Right forelimb (tissue), 1 donor: ENCODE results near the gene PDPK1.
"Not testable (repeated sequence)": the region's sequence is repeated elsewhere in the genome, so short reads cannot be mapped to it uniquely, and the experiment has no call there.

Source experiments
- DNase-seq: peaks from one replicate; pipeline ENCODE4 v3.0.0-alpha.2; 2018

PDPK1 gene

GRCh38 chr16:2526135-2526534 lies 11.7 kb upstream of the PDPK1 start:
- no peak for DNase-seq

- DNase-seq = no peak
Measured at GRCh38 chr16:2527071-2527783, 10.6 kb upstream of the PDPK1 start.

DNA sequence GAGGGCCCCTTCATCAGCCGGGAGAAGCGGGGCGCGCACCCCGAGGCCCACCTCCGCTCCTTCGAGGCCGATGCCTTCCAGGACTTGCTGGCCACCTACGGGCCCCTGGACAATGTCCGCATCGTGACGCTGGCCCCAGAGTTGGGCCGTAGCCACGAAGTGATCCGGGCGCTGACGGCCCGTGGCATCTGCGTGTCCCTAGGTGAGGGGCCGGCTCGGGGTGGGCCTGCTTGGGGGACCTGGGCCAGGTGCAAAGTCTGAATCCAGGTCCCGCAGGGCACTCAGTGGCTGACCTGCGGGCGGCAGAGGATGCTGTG lies 10.1 kb upstream of the PDPK1 start:
- DNase-seq = no peak

GRCh38 chr16:2528161-2529060 lies 9.4 kb upstream of the PDPK1 start:
- no peak for DNase-seq

DNA sequence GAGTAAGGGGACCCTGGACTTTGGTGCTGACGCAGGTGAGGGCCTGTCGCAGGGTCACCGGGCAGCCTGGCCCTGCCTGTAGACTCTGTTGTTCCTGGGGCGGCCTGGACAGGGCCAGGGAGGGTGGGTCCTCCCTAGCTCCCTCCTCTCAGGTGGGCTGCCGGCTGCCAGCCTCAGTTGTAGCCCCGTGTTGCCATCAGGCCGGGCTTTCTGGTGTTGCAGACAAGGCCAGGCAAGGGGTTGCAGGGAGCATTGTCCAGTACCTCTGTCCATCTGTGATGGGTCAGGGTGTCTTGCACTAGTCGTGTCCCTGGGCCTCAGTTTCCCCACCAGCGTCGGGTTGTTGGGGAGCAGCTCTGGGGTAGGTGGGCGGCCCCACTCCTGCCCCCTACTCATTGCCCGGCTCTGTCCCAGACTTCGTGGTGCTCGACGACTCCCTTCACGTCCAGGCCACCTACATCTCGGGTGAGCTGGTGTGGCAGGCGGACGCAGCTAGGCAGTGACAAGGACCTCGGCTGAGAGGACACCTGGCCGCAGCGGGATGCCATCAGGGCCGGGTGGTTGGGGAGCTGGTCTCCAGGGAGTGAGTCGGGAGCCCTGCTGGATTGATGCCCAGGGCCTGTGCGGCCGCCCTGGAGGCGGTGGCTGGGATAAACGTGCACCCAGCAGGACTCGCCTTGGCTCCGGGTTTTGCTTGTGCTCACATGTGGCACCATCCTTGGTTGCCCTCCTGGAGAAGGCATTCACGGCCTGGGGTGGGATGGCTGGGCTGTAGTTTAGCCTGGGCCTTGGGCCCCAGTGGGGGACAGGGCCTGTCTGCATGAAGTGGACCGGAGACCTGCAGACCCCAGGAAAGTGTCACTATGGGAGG lies 8.5 kb upstream of the PDPK1 start:
- DNase-seq = peak; percentile 49

- DNase-seq = no peak
Measured at GRCh38 chr16:2529961-2530628, 7.7 kb upstream of the PDPK1 start.

DNA sequence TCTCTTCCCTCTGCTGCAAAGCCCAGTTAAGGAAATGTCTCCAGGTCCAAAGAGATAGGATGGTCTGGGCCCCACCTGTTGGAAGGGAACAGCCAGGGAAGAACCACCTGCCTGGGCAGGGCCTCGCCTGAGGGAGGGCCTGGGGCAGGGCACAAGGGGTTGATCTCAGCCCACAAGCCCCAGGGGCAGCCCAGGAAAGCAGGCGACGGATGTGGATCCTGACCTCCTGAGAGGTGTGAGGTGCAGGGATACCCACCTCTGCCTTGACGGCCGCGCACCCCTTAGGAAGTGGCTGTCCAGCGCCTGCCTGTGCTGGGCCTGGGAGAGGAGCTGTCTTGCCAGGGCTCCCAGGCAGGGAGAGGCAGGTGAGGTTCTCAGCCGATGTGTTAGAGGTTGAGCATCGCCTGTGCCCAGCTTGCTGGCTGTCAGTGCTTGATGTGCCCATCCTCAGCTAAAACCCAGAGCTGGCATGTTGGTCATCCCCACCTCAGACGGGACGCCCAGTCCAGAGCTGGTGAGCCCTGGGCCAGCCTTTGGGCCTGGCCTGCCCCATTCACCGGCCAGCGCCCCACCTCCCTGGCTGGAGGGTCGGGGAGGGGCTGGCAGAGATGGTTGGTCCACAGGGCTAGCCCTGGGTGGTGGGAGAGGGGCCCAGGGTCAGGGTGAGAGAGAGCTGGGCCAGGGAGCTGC lies 7.0 kb upstream of the PDPK1 start:
- no peak for DNase-seq

- DNase-seq = no peak
Measured at GRCh38 chr16:2531371-2531695, 6.5 kb upstream of the PDPK1 start, which contains the start of gene CEMP1. TSS of gene CEMP1 (minus strand) at chr16:2531408. CDS start at chr16:2531073, 335 bp downstream.

DNA sequence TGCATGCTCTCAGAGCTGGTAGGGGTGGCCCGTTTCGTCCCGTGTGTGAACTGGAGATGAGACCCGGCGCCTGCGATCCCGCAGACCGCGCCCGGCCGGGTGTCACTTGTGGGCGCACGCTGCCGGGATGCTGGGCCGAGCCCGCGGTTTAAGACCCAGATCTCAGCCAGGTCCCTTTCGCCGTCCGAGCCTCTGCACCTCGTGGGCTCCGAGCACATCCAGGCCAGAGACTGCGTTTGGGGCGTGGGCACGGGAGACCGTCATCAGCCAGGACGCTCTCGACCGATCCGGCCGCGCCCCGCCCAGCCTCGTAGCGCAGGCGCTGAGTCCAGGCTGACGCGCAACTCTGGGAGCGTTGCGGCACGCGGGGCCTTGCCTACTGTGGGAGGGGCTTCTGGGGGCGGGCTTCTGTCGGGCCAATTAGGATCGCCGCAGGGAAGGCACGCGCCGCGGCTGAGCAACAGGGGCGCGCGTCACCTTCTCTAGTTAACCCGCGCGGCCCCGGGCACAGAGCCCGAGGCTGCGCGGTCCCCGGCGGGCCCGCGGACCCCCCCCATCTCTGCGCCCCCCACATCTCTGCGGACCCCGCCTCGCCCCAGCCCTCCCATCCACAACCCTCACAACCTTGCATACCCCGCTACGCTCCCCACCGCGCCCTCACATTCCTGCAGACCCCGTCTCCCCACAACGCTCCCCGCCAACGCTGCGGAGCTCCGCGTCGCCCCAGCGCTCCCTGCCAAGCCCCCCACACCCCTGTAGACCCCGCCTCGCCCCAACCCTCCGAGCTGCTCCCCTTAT lies 5.9 kb upstream of the PDPK1 start:
- peak; percentile 97 for DNase-seq

GRCh38 chr16:2532494-2533141 lies 5.2 kb upstream of the PDPK1 start:
- DNase-seq = peak; percentile 79

- DNase-seq = not testable (repeated sequence)
Measured at GRCh38 chr16:2533142-2533755, 4.6 kb upstream of the PDPK1 start.

- DNase-seq = no peak
Measured at GRCh38 chr16:2533912-2534311, 3.9 kb upstream of the PDPK1 start.

- not testable (repeated sequence) for DNase-seq
Measured at GRCh38 chr16:2534335-2534734, 3.5 kb upstream of the PDPK1 start.

GRCh38 chr16:2535625-2536013 lies 2.2 kb upstream of the PDPK1 start:
- peak; percentile 49 for DNase-seq

DNA sequence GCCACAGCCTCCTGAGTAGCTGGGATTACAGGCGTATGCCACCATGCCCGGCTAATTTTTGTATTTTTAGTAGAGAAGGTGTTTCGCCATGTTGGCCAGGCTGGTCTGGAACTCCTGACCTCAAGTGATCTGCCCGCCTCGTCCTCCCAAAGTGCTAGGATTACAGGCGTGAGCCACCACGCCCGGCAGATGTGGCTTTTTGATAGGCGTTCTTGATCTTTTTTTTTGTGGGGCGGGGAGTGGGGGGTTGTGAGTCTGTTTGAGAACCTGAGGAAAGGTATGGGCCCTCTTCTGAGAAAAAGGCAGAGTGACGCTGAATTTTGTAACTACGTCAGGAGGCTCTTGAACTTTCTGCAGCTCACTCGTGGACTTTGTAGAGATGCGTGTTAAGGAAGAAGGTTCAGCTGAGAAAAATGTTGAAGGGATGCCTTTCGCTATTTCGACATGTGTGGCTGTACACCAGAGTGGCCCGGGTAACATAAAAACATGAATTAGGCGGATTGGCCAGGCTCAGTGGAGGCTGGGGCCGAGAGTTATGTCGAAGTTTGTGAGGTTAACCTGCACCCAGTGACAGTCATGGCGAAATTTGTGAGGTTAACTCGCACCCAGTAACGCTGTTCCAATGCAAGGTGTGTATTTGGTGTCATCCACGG lies 1.5 kb downstream of the PDPK1 start:
- DNase-seq = not testable (repeated sequence)

DNA sequence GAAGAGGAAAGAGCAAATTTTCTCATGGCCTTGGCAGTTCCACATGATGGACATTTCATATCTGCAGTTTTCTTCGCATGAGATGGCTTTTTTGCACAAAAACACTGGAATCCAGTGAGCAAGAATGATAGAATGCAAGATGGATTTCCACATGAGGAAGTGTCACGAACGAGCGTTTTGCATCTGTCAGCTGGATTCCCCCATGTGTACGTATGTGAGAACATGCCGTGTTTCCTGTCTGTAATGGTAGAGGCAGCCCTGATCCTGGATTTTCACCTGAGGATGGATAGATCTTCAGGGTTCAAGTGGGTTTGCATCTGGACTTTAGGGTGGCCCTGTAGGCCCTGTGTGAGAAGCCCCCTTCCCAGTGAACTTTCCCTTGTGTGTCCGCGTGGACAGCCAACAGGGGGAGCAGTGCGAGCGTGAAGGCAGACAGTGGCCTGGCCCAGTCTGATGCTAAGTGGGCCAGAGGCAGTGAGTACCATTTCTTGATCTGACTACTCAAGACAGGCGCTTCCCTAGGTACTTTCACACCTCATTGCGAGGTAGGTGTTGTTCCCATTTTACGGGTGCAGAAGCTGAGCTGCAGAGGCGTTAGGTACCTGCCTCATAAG lies 2.1 kb downstream of the PDPK1 start:
- peak; percentile 51 for DNase-seq

DNA sequence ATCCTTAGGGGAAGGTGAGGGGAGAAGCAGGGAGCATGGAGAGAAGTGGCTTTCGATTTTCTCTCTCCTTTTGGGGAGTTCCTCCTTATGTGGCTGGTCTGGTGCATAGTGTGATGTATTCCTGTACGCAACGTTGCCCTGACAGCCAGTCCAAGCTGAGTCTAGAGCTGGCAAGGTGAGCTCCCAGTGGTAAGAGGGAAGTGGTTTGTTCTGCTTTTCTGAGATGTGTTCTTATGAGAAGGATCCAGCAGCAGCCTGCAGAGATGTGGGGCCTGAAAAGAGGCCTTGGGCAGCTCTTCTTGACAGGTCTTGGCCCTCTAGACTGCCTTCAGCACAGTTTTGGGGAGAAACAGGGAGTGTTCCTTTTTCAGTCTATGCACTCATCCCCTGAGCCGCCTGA lies 3.1 kb downstream of the PDPK1 start:
- DNase-seq = not testable (repeated sequence)

GRCh38 chr16:2541409-2541808 lies 3.6 kb downstream of the PDPK1 start:
- peak; percentile 34 for DNase-seq

GRCh38 chr16:2543771-2544170 lies 6.0 kb downstream of the PDPK1 start:
- not testable (repeated sequence) for DNase-seq
